Right lobe of liver (tissue), 6 donors: ENCODE results near the gene GRID1. TPM values are rescaled to one million over a fixed set of nuclear protein-coding genes. Genes with fewer than 3 reads are reported as not detected.

Experiments used
- ATAC-seq, 4 donors: fragments of 200-7000 bp; cut with Tn5 transposase; one replicate each; pipeline ENCODE4 v1.9.1; 2020; ENCODE audit warnings: mild to moderate bottlenecking in 4 of 4, moderate library complexity in 4 of 4
- DNase-seq, 3 donors: peaks; one replicate each; pipeline ENCODE4 v3.0.0-alpha.2; 2020
- H3K27ac ChIP-seq, 3 donors: fragments of 200-600 bp; one replicate each; pipeline ENCODE4 v1.8.0; 2022
- H3K27me3 ChIP-seq, 2 donors: fragments of 200-600 bp; one replicate each; pipeline ENCODE4 v1.8.0; 2022
- H3K36me3 ChIP-seq, 4 donors: fragments of 200-600 bp; sonication (generic) in 1 of 4; one replicate each; pipeline versions ENCODE4 v1.5.1 to v1.8.0; 2017 to 2022; ENCODE audit warnings: control low read depth in 1 of 4
- H3K4me1 ChIP-seq, 4 donors: fragments of 200-600 bp; sonication (generic) in 1 of 4; one replicate each; pipeline versions ENCODE4 v1.5.1 to v1.8.0; 2017 to 2022; ENCODE audit warnings: control low read depth in 1 of 4
- H3K4me3 ChIP-seq, 3 donors: fragments of 200-600 bp; one replicate each; pipeline ENCODE4 v1.8.0; 2022
- H3K9me3 ChIP-seq, 4 donors: fragments of 200-600 bp; sonication (generic) in 1 of 4; one replicate each; pipeline versions ENCODE4 v1.5.1 to v1.8.0; 2017 to 2022; ENCODE audit warnings: control low read depth in 1 of 4
- CTCF ChIP-seq, 4 donors: fragments of 200-600 bp in 3 of 4; fragments of 450-650 bp in 1 of 4; IDR thresholded peaks; one replicate each; pipeline versions ENCODE4 v1.5.1 to v1.8.0; 2016 to 2022; ENCODE audit warnings: antibody characterized with exemption in 4 of 4, mild to moderate bottlenecking in 2 of 4
- POLR2A ChIP-seq: fragments of 450-650 bp; IDR thresholded peaks from one replicate; pipeline ENCODE4 v1.6.1; 2017; ENCODE audit warnings: antibody characterized with exemption, mild to moderate bottlenecking
- WGBS: methylation state at CpG from one replicate; pipeline ENCODE4 v1.1.6; 2018; ENCODE audit warnings: low coverage, low lambda C conversion rate; ENCODE audit not compliant: insufficient coverage; ENCODE audit errors: missing lambda C conversion rate; 5-methylcytosine and 5-hydroxymethylcytosine counted together
- intact Hi-C, 2 donors: fragments of 100-400 bp; cut with DNase I; formaldehyde crosslinking; loops; one replicate each; pipeline versions ENCODE4 v1.11.2 to v1.14.1; 2022
- total RNA-seq, 6 experiments: library from RNA; depleted of rRNA in 2 of 6; stranded (reverse); fragments of >200 nt in 2 of 6; fragmentation: NEBNext Ultra II Directional in 3 of 6; extraction: Animal tissue kit (Norgen Biotek cat#: 25700) in 3 of 6; gene quantifications; one replicate each; pipeline versions ENCODE4 v1.1.0 to v1.2.4, GENCODE V29; 2016 to 2023
- donor health status: DM: no; HTN: yes; CAD: no.
- donor health status: DM: no; HTN: no; CAD: no.
- donor health status: DM: no; HTN: no; CAD: no.
- donor health status: DM: no; HTN: yes; CAD: no.
- donor health status: DM: no; HTN: yes; CAD: no.

Gene GRID1
- total RNA-seq, 6 experiments from 2014 or later: 0.05 to 1.9 (median 0.81) TPM

GRCh38 chr10:86113044-86113443, 253.6 kb downstream of the GRID1 start:
- no peak overlapping the region for H3K27ac ChIP-seq
- intact Hi-C loops: no loop called here
- ATAC-seq (no peak), DNase-seq (no peak)
- H3K4me1 ChIP-seq: no peaks in the 10 kb centered on the region
- no peaks in the 10 kb centered on the region for H3K27me3 ChIP-seq
- WGBS: 31% methylated on average over 1 of the region's 1 CpG
- no peak overlapping the region for H3K4me3 ChIP-seq
- TF ChIP-seq CTCF (IDR thresholded peaks at IDR 0.05) (no peak), POLR2A (no peak)
- H3K36me3 ChIP-seq: no peaks in the 10 kb centered on the region
- H3K9me3 ChIP-seq: no peaks in the 10 kb centered on the region

- no peaks in the 10 kb centered on the region for H3K4me1 ChIP-seq
- WGBS: 66% methylated on average over 3 of the region's 5 CpGs
- no peak for TF ChIP-seq POLR2A
- no peak for TF ChIP-seq CTCF (IDR thresholded peaks at IDR 0.05)
- DNase-seq: no peak
- ATAC-seq: no peak
- H3K9me3 ChIP-seq: no peaks in the 10 kb centered on the region
- intact Hi-C loops: no loop called here
- no peaks in the 10 kb centered on the region for H3K27me3 ChIP-seq
- no peaks in the 10 kb centered on the region for H3K36me3 ChIP-seq
- no peak overlapping the region for H3K27ac ChIP-seq
- no peak overlapping the region for H3K4me3 ChIP-seq
Measured at GRCh38 chr10:86111902-86112545, 254.6 kb downstream of the GRID1 start.

- Histone ChIP-seq H3K4me3 (no peak overlapping the region), H3K36me3 (no peaks in the 10 kb centered on the region), H3K9me3 (no peaks in the 10 kb centered on the region), H3K27ac (no peak overlapping the region), H3K4me1 (no peaks in the 10 kb centered on the region), H3K27me3 (no peaks in the 10 kb centered on the region)
- TF ChIP-seq POLR2A (no peak), CTCF (IDR thresholded peaks at IDR 0.05) (no peak)
- DNase-seq (no peak), ATAC-seq (no peak)
- intact Hi-C loops: no loop called here
- WGBS: 82% methylated on average over 4 of the region's 6 CpGs
Measured at GRCh38 chr10:86110156-86110786, 256.3 kb downstream of the GRID1 start.

GRCh38 chr10:86109421-86109820, 257.2 kb downstream of the GRID1 start:
- intact Hi-C loops: loop anchor here (10.0 kb wide), 1 partner anchor 265 kb away; no protein-coding TSS in a partner anchor
- no peak for TF ChIP-seq POLR2A
- TF ChIP-seq CTCF (IDR thresholded peaks at IDR 0.05): no peak
- Histone ChIP-seq H3K27ac (no peak overlapping the region), H3K4me1 (no peaks in the 10 kb centered on the region), H3K36me3 (no peaks in the 10 kb centered on the region), H3K27me3 (no peaks in the 10 kb centered on the region), H3K9me3 (no peaks in the 10 kb centered on the region), H3K4me3 (no peak overlapping the region)
- ATAC-seq (no peak), DNase-seq (no peak)
- WGBS: no CpG with 5 or more reads among the region's 1 CpG
